IMR-90 (cell line): ENCODE measurements around the gene CFAP119. TPM values are rescaled to one million over a fixed set of nuclear protein-coding genes. Genes with fewer than 3 reads are reported as not detected.

Experiments
- ATAC-seq: fragments of 200-7000 bp; cut with Tn5 transposase; 2 replicates; pipeline ENCODE4 v1.9.1; 2020; ENCODE audit warnings: low read depth, mild to moderate bottlenecking, moderate library complexity
- BruUV-seq: library from RNA; stranded (reverse); fragments of 400-500 nt; replicated peaks from 2 replicates; lab custom pipeline; 2021; lab: Mats Ljungman, UMichigan
- CTCF ChIA-PET: fragments of 300-600 bp; formaldehyde crosslinking; extraction: SDS; loops from one replicate; lab custom pipeline; 2021; ENCODE audit warnings: antibody characterized with exemption; lab: Yijun Ruan, JAX
- POLR2A ChIA-PET: fragments of 300-600 bp; sonication (Branson Sonifier 250); formaldehyde crosslinking; loops from one replicate; lab custom pipeline; 2022; ENCODE audit warnings: antibody characterized with exemption; ENCODE audit not compliant: unreplicated experiment; lab: Charles Lee
- DNase-seq: peaks from one replicate; pipeline ENCODE4 v3.0.0; 2013
- H2AFZ ChIP-seq: replicated peaks from 2 replicates; pipeline ENCODE3; 2013; ENCODE audit warnings: low read length, mild to moderate bottlenecking; ENCODE audit not compliant: poor library complexity
- H2AK5ac ChIP-seq: 2 replicates; pipeline ENCODE4 v1.6.1; 2013; ENCODE audit warnings: low read depth, low read length, inconsistent platforms
- H2AK9ac ChIP-seq: replicated peaks from 2 replicates; pipeline ENCODE3; 2013; ENCODE audit warnings: mild to moderate bottlenecking, low read depth, low read length, moderate library complexity; ENCODE audit not compliant: poor library complexity
- H2BK120ac ChIP-seq: 2 replicates; pipeline ENCODE4 v1.6.1; 2013; ENCODE audit warnings: low read depth, low read length, inconsistent platforms
- H2BK15ac ChIP-seq: 3 replicates; pipeline ENCODE4 v1.6.1; 2013; ENCODE audit warnings: low read depth, low read length, inconsistent platforms
- H2BK20ac ChIP-seq: 2 replicates; pipeline ENCODE4 v1.6.1; 2013; ENCODE audit warnings: low read depth, mild to moderate bottlenecking, inconsistent platforms, low read length, moderate library complexity
- H2BK5ac ChIP-seq: 2 replicates; pipeline ENCODE4 v1.6.1; 2013; ENCODE audit warnings: mild to moderate bottlenecking, low read depth, low read length, inconsistent platforms; ENCODE audit not compliant: poor library complexity, severe bottlenecking
- H3K14ac ChIP-seq: replicated peaks from 2 replicates; pipeline ENCODE4 v1.6.1; 2013; ENCODE audit warnings: low read depth, low read length, inconsistent platforms
- H3K18ac ChIP-seq: 2 replicates; pipeline ENCODE4 v1.6.1; 2013; ENCODE audit warnings: low read depth, low read length, control low read depth
- H3K23ac ChIP-seq: 2 replicates; pipeline ENCODE4 v1.6.1; 2013; ENCODE audit warnings: low read depth, low read length, inconsistent platforms
- H3K27ac ChIP-seq: 2 replicates; pipeline ENCODE4 v1.5.1; 2013; ENCODE audit warnings: mild to moderate bottlenecking, control low read depth, low read length; ENCODE audit not compliant: insufficient read depth
- H3K27me3 ChIP-seq: 2 replicates; pipeline ENCODE4 v1.6.1; 2013; ENCODE audit warnings: low read length; ENCODE audit not compliant: control insufficient read depth, insufficient read depth
- H3K36me3 ChIP-seq: 2 replicates; pipeline ENCODE4 v1.6.1; 2013; ENCODE audit warnings: low read length, mixed read lengths; ENCODE audit not compliant: control insufficient read depth, insufficient read depth
- H3K4ac ChIP-seq: 2 replicates; pipeline ENCODE4 v1.6.1; 2013; ENCODE audit warnings: low read depth, low read length, inconsistent platforms
- H3K4me1 ChIP-seq: 2 replicates; pipeline ENCODE4 v1.6.1; 2013; ENCODE audit warnings: low read length, mixed read lengths; ENCODE audit not compliant: control insufficient read depth, insufficient read depth
- H3K4me2 ChIP-seq: 2 replicates; pipeline ENCODE4 v1.6.1; 2013; ENCODE audit warnings: low read depth, mild to moderate bottlenecking, control low read depth, low read length, moderate library complexity
- H3K4me3 ChIP-seq: 2 replicates; pipeline ENCODE4 v1.5.1; 2013; ENCODE audit warnings: low read depth, mild to moderate bottlenecking, control low read depth, low read length, moderate library complexity; ENCODE audit not compliant: insufficient read depth
- H3K56ac ChIP-seq: 2 replicates; pipeline ENCODE4 v1.6.1; 2013; ENCODE audit warnings: low read length, inconsistent platforms; ENCODE audit not compliant: insufficient read depth; ENCODE audit errors: extremely low read depth
- H3K79me1 ChIP-seq, 2 experiments: 2 replicates each; pipeline ENCODE4 v1.6.1; 2013; ENCODE audit warnings: low read length in 2 of 2, inconsistent platforms in 1 of 2, low read depth in 1 of 2
- H3K9ac ChIP-seq: 2 replicates; pipeline ENCODE4 v1.6.1; 2013; ENCODE audit warnings: low read depth, low read length, control low read depth
- H3K9me1 ChIP-seq: 2 replicates; pipeline ENCODE4 v1.6.1; 2013; ENCODE audit warnings: low read length, inconsistent platforms; ENCODE audit not compliant: insufficient read depth
- H3K9me3 ChIP-seq: 2 replicates; pipeline ENCODE4 v1.6.1; 2013; ENCODE audit warnings: low read length; ENCODE audit not compliant: control insufficient read depth, insufficient read depth
- H4K20me1 ChIP-seq: 2 replicates; pipeline ENCODE4 v1.6.1; 2013; ENCODE audit warnings: low read length, inconsistent platforms; ENCODE audit not compliant: insufficient read depth
- H4K5ac ChIP-seq: 2 replicates; pipeline ENCODE4 v1.6.1; 2013; ENCODE audit warnings: mild to moderate bottlenecking, low read depth, low read length, control low read depth
- H4K8ac ChIP-seq, 2 experiments: 2 replicates each; pipeline ENCODE4 v1.6.1; 2013; ENCODE audit warnings: low read depth in 2 of 2, low read length in 2 of 2, control low read depth in 1 of 2, inconsistent platforms in 1 of 2
- H4K91ac ChIP-seq: 2 replicates; pipeline ENCODE4 v1.6.1; 2013; ENCODE audit warnings: low read depth, low read length, inconsistent platforms; ENCODE audit not compliant: insufficient read depth
- BHLHE40 ChIP-seq: fragments of 150-350 bp; IDR thresholded peaks from 2 replicates; pipeline ENCODE4 v1.6.1; 2016; ENCODE audit warnings: mild to moderate bottlenecking, low read depth, low read length
- CHD1 ChIP-seq: IDR thresholded peaks from 2 replicates; pipeline ENCODE4 v1.6.1; 2012; ENCODE audit warnings: low read depth, low read length, improper control_type of control experiment
- CTCF ChIP-seq: conservative IDR thresholded peaks from 2 replicates; pipeline ENCODE4 v1.5.1; 2012; ENCODE audit warnings: mild to moderate bottlenecking, low read depth, low read length, improper control_type of control experiment
- FOS ChIP-seq: fragments of 150-350 bp; IDR thresholded peaks from 2 replicates; pipeline ENCODE4 v1.6.1; 2016; ENCODE audit warnings: low read depth, low read length
- MAFK ChIP-seq: IDR thresholded peaks from 2 replicates; pipeline ENCODE4 v1.6.1; 2012; ENCODE audit warnings: low read depth, low read length, improper control_type of control experiment
- MAZ ChIP-seq: IDR thresholded peaks from 2 replicates; pipeline ENCODE4 v1.6.1; 2012; ENCODE audit warnings: low read depth, mild to moderate bottlenecking, low read length, improper control_type of control experiment, moderate library complexity, borderline replicate concordance
- RAD21 ChIP-seq: IDR thresholded peaks from 2 replicates; pipeline ENCODE4 v1.6.1; 2012; ENCODE audit warnings: low read length, improper control_type of control experiment
- RCOR1 ChIP-seq: IDR thresholded peaks from 2 replicates; pipeline ENCODE4 v1.6.1; 2012; ENCODE audit warnings: mild to moderate bottlenecking, low read length, improper control_type of control experiment; ENCODE audit not compliant: insufficient replicate concordance
- RFX5 ChIP-seq: IDR thresholded peaks from 2 replicates; pipeline ENCODE4 v1.8.0; 2012; ENCODE audit warnings: low read depth, mild to moderate bottlenecking, low read length, moderate library complexity
- SMC3 ChIP-seq: fragments of 150-350 bp; IDR thresholded peaks from 2 replicates; pipeline ENCODE4 v1.6.1; 2016; ENCODE audit warnings: low read depth, mild to moderate bottlenecking, antibody characterized with exemption, low read length, moderate library complexity
- WGBS, 2 experiments: methylation state at CpG; one replicate each; pipeline versions ENCODE4 v1.1.5 to v1.1.7; 2013; ENCODE audit warnings: missing lambda C conversion rate in 2 of 2; ENCODE audit not compliant: insufficient read length in 1 of 2; ENCODE audit errors: extremely low coverage in 2 of 2; 5-methylcytosine and 5-hydroxymethylcytosine counted together
- dilution Hi-C: fragments of 300-500 bp; cut with HindIII; formaldehyde crosslinking; loops from one replicate; pipeline ENCODE4 v1.14.3; 2018; ENCODE audit warnings: low sequenced_read_pairs; ENCODE audit not compliant: unreplicated experiment
- in situ Hi-C: fragments of 300-500 bp; cut with MboI; formaldehyde crosslinking; loops from 3 replicates; pipeline ENCODE4 v1.14.3; 2019; ENCODE audit warnings: low sequenced_read_pairs, inconsistent platforms, mixed read lengths
- intact Hi-C: fragments of 100-400 bp; cut with micrococcal nuclease; formaldehyde crosslinking; loops from 2 replicates; pipeline ENCODE4 v1.10.0; 2022
- polyA plus RNA-seq, 3 experiments: library from polyadenylated mRNA; depleted of rRNA; stranded (reverse); fragments of >200 nt; gene quantifications; 2 replicates each; pipeline ENCODE4 v1.2.3, GENCODE V29; 2012; ENCODE audit warnings: low replicate concordance in 1 of 3
- total RNA-seq: library from RNA; depleted of rRNA; stranded (reverse); fragments of >200 nt; gene quantifications from 2 replicates; pipeline ENCODE4 v1.2.3, GENCODE V29; 2012
- TF ChIP-seq, protein P1 (sequence below): fragments of 150-350 bp; IDR thresholded peaks from 2 replicates; pipeline ENCODE4 v1.6.1; 2016; ENCODE audit warnings: low read depth, mild to moderate bottlenecking, low read length, moderate library complexity, borderline replicate concordance

The CFAP119 gene
- total and polyA plus RNA-seq, 2 of the 4 experiments (the other 2 are of a cell fraction) = 0.90 to 7.6 TPM

DNA sequence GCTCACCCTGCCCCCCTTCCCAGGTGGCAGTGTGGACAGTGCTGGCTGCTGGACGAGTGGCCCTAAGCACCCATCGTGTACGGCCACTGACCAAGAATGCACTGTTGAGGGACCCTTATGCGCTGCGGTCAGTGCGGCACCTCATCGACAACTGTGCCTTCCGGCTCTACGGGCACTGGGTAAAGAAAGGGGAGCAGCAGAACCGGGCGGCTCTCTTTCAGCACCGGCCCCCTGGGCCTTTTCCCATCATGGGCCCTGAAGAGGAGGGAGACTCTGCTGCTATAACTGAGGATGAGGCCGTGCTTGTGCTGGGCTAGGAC lies 5.1 kb downstream of the CFAP119 start:
- no peak for ATAC-seq
- Histone ChIP-seq H3K4me3 (no peak overlapping the region), H3K4me2 (no peak overlapping the region), H2BK5ac (no peak overlapping the region), H2AK5ac (no peak overlapping the region), H3K36me3 (peaks cover 33% of the 10 kb centered on the region), H3K27ac (no peak overlapping the region), H3K79me1 (peaks cover 0 to 17% of the 10 kb centered on the region in 2 experiments), H3K9me1 (0 out of 2 replicates have a peak, but pooled peaks cover 4% of the 10 kb centered on the region), H2BK20ac (no peak overlapping the region), H3K23ac (no peak overlapping the region), H3K4ac (no peak overlapping the region), H4K5ac (no peak overlapping the region), H2BK15ac (no peak overlapping the region), H2BK120ac (no peak overlapping the region), H4K20me1 (peaks cover 2% of the 10 kb centered on the region; the same call in 1 of the 2 replicates), H3K4me1 (peaks cover 5% of the 10 kb centered on the region), H3K9me3 (no peaks in the 10 kb centered on the region), H2AFZ (no peak overlapping the region), H4K8ac (no peak overlapping the region), H3K14ac (no peak overlapping the region), H3K27me3 (no peaks in the 10 kb centered on the region), H4K91ac (no peak overlapping the region), H3K9ac (no peak overlapping the region), H3K18ac (no peak overlapping the region), H3K56ac (no peak overlapping the region), H2AK9ac (no peak overlapping the region)
- POLR2A ChIA-PET = no interaction called here
- in situ Hi-C loops = no loop called here
- WGBS, 2 experiments = 96% methylated on average over 5 of the region's 13 CpGs; no CpG with 5 or more reads in 1 of the 2 experiments
- BruUV-seq = no TSS peak
- intact Hi-C loops = no loop called here
- no peak for DNase-seq
- CTCF ChIA-PET = no interaction called here
- TF ChIP-seq MAZ = no peak
- no peak for TF ChIP-seq RAD21
- TF ChIP-seq, protein P1, sequence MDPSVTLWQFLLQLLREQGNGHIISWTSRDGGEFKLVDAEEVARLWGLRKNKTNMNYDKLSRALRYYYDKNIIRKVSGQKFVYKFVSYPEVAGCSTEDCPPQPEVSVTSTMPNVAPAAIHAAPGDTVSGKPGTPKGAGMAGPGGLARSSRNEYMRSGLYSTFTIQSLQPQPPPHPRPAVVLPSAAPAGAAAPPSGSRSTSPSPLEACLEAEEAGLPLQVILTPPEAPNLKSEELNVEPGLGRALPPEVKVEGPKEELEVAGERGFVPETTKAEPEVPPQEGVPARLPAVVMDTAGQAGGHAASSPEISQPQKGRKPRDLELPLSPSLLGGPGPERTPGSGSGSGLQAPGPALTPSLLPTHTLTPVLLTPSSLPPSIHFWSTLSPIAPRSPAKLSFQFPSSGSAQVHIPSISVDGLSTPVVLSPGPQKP = no peak
- TF ChIP-seq FOS = no peak
- no peak for TF ChIP-seq SMC3
- no peak for TF ChIP-seq CTCF
- no peak for TF ChIP-seq CHD1
- TF ChIP-seq BHLHE40 = no peak
- TF ChIP-seq MAFK = no peak
- TF ChIP-seq RFX5 = no peak
- TF ChIP-seq RCOR1 = no peak
- dilution Hi-C loops = no loop called here
